MV-4-11 (cell line): ENCODE measurements around the gene NUP88.

Experiments used
- DNase-seq: peaks from one replicate; lab custom pipeline; 2025; lab: John Stamatoyannopoulos, UW

The NUP88 gene

GRCh38 chr17:5355421-5356129 lies 63.9 kb downstream of the NUP88 start:
- no peak for DNase-seq

GRCh38 chr17:5354886-5355415 lies 64.5 kb downstream of the NUP88 start:
- DNase-seq = no peak

DNA sequence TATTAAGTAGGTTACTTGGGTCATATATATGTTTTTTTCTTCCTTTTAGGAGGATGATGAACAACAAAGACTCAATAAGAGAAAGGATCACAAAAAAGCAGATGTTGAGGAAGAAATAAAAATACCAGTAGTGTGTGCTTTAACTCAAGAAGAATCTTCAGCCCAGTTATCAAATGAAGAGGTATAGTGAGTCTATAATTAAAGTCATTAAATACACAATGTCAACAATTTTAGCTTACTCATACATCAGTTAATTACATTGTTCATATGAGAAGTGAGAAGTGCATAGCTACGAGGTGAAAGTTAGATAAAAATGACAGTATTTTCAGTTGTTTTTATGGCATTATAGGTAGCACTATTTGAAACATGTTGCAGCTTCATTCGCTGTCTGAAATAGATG lies 65.2 kb downstream of the NUP88 start:
- no peak for DNase-seq

DNA sequence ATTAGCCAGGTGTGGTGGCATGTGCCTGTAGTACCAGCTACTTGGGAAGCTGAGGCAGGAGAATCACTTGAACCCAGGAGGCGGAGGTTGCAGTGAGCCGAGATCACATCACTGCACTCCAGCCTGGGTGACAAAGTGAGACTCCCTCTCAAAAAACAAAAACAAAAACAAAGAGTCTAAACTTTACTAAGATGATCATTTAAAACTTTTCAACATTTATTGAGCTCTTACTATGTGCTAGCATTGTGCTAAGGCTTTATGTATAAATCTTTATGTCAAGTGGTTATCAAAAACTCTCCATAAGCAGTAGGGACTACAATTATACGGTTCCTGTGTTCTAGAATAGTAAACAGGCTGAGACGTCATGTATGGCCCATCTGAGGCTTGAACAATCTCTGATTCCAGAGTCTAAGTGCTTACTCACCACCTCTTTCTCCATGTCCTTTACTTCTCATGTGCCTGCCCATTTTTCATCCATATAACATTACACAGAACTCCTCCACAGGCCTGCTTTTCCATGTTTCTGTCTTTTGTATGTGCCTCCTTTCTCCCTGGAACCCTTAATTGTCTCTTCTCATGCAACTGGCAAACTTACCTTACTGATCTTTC lies 66.7 kb downstream of the NUP88 start:
- no peak for DNase-seq

DNA sequence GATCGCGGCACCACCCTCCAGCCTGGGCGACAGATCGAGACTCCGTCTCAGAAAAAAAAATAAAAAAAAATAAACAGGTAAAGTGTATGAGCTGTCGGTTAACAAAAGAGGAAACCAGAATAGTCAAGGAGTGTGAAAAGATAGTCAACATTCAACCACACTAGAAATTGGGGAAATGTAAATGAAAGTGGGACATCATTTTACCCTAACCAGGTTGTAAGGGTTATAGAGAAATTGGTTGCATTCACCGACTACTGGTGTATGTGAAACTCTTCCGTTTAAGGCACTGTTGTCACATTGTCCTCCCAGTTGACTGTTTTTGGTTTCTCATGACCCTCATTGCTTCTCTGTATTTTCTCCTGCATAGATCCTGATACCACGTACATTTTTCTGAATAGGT lies 74.5 kb downstream of the NUP88 start:
- DNase-seq = no peak
